Smooth muscle cell of the coronary artery (primary cell): ENCODE data around the gene LINC01488. TPM values are rescaled to one million over a fixed set of nuclear protein-coding genes. Genes with fewer than 3 reads are reported as not detected.

ENCODE experiments used
- total RNA-seq: library from RNA; depleted of rRNA; stranded (reverse); fragments of >200 nt; gene quantifications from 2 replicates; pipeline ENCODE4 v1.2.3, GENCODE V29; 2014; ENCODE audit warnings: low replicate concordance

The LINC01488 gene
- 0.08 TPM in 1 of 2 replicates, not detected in the other for total RNA-seq

DNA sequence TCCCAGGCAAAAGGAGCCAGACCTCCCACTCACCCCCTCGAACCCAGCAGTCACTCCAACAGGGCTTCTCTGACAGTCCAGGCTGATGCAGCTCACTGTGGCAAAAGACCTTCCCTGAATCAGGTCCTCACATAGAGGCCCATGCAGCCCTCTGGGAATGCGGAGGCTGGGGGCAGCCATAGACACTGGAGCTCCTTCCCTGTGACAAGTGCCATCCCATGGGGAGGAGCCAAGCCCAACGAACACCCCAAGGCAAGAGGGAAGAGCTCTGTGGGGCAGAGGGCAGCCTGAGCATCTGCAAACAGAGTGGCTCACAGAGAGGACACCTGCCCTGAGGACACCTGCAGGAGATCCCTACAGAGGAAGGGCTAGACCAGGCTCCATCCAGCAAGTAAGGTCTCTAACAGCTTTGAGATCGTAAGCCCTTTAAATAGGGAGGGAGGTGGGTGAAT is at the start of gene LINC01488:
Gene LINC01488, plus strand, starts transcription at position 271 of the 452 bp plus-strand sequence.

Other genes starting within 250 kb of the LINC01488 start
- 1.4 TPM in 1 of 2 replicates, not detected in the other for gene MYEOV, start 187.5 kb upstream of the LINC01488 start, total RNA-seq
- 627 and 673 TPM in 2 replicates for gene CCND1, start 159.5 kb downstream of the LINC01488 start, total RNA-seq
- 15.7 and 17.3 TPM in 2 replicates for gene LTO1, start 193.7 kb downstream of the LINC01488 start, total RNA-seq
- not detected in 2 replicates for gene FGF19, start 222.4 kb downstream of the LINC01488 start, total RNA-seq